T-helper 17 cell (primary cell): ENCODE measurements around the gene POLR1F. TPM values are rescaled to one million over a fixed set of nuclear protein-coding genes. Genes with fewer than 3 reads are reported as not detected.

Experiments
- ATAC-seq: fragments of 150-1000 bp; cut with Tn5 transposase; 2 replicates; pipeline ENCODE4 v1.10.0; 2021; ENCODE audit warnings: mild to moderate bottlenecking, moderate library complexity
- DNase-seq, 3 donors: peaks; one replicate each; pipeline versions ENCODE4 v3.0.0 to v3.0.0-alpha.2; 2020 to 2021
- H3K9me3 ChIP-seq: one replicate; pipeline ENCODE4 v1.7.0; 2013; ENCODE audit warnings: low read length, mild to moderate bottlenecking; ENCODE audit not compliant: control insufficient read depth, poor library complexity, severe bottlenecking
- H3K27ac Mint-ChIP-seq: one replicate; pipeline ENCODE4 v1.8.0; 2022; ENCODE audit warnings: mild to moderate bottlenecking, moderate library complexity, mixed read lengths
- H3K27me3 Mint-ChIP-seq: one replicate; pipeline ENCODE4 v1.8.0; 2022; ENCODE audit warnings: mixed read lengths
- H3K36me3 Mint-ChIP-seq: one replicate; pipeline ENCODE4 v1.8.0; 2022; ENCODE audit warnings: low read depth, mixed read lengths
- H3K4me1 Mint-ChIP-seq: one replicate; pipeline ENCODE4 v1.8.0; 2022; ENCODE audit warnings: mild to moderate bottlenecking, mixed read lengths
- H3K4me3 Mint-ChIP-seq: one replicate; pipeline ENCODE4 v1.8.0; 2022; ENCODE audit warnings: mild to moderate bottlenecking, moderate library complexity, mixed read lengths
- total RNA-seq, 4 donors: library from RNA in 2 of 4; stranded (reverse) in 2 of 4; gene quantifications; one replicate each; pipeline ENCODE4 v1.2.3 and lab custom pipeline; 2022 to 2026

Gene POLR1F
- total RNA-seq (10 to 100 TPM; 25.1 to 28.2 TPM), total RNA-seq (lab: John Stamatoyannopoulos, UW) (32.0 to 41.1 reads per million in 2 donors)

- Mint-ChIP-seq H3K27ac (peak within 1 kb of the TSS; percentile 98), H3K4me1 (peaks cover 32% of the 10 kb centered on the region)
Observed at GRCh38 chr7:19708397-19709248, at the start of gene POLR1F. Gene POLR1F, minus strand, starts transcription at chr7:19709037. Its CDS starts 21 bp downstream, at chr7:19709016.

GRCh38 chr7:19754521-19755116, 45.8 kb upstream of the POLR1F start:
- no peak overlapping the region for H3K4me3 Mint-ChIP-seq
- DNase-seq (no peak), ATAC-seq (no peak)
- peaks cover 23% of the 10 kb centered on the region for H3K27me3 Mint-ChIP-seq
- peaks cover 7% of the 10 kb centered on the region for H3K4me1 Mint-ChIP-seq
- H3K9me3 ChIP-seq = no peaks in the 10 kb centered on the region
- H3K36me3 Mint-ChIP-seq = no peaks in the 10 kb centered on the region
- H3K27ac Mint-ChIP-seq = no peak overlapping the region

More at GRCh38 chr7:19708397-19709248, at the start of gene POLR1F:
- Mint-ChIP-seq H3K27me3 (no peaks in the 10 kb centered on the region), H3K36me3 (no peaks in the 10 kb centered on the region), H3K4me3 (peak within 1 kb of the TSS; percentile 97)
- DNase-seq (peak; percentile 78 to 95 (median 87)), ATAC-seq (peak; percentile 96)
- no peaks in the 10 kb centered on the region for H3K9me3 ChIP-seq

- Mint-ChIP-seq H3K4me1 (peaks cover 8% of the 10 kb centered on the region), H3K27ac (no peak overlapping the region), H3K4me3 (no peak overlapping the region), H3K27me3 (peaks cover 24% of the 10 kb centered on the region), H3K36me3 (no peaks in the 10 kb centered on the region)
- no peak for DNase-seq
- no peak for ATAC-seq
- no peaks in the 10 kb centered on the region for H3K9me3 ChIP-seq
Observed at GRCh38 chr7:19752020-19752419, 43.2 kb upstream of the POLR1F start.

- H3K27ac Mint-ChIP-seq = no peak overlapping the region
- no peak overlapping the region for H3K4me3 Mint-ChIP-seq
- ATAC-seq (no peak), DNase-seq (no peak)
- no peaks in the 10 kb centered on the region for H3K9me3 ChIP-seq
- H3K4me1 Mint-ChIP-seq = peaks cover 8% of the 10 kb centered on the region
- peaks cover 25% of the 10 kb centered on the region for H3K27me3 Mint-ChIP-seq
- no peaks in the 10 kb centered on the region for H3K36me3 Mint-ChIP-seq
Observed at GRCh38 chr7:19749658-19750057, 40.8 kb upstream of the POLR1F start.

- no peaks in the 10 kb centered on the region for H3K36me3 Mint-ChIP-seq
- ATAC-seq = no peak
- H3K4me1 Mint-ChIP-seq = peaks cover 6% of the 10 kb centered on the region
- no peak overlapping the region for H3K27ac Mint-ChIP-seq
- peaks cover 16% of the 10 kb centered on the region for H3K27me3 Mint-ChIP-seq
- DNase-seq = no peak
- H3K9me3 ChIP-seq = no peaks in the 10 kb centered on the region
- H3K4me3 Mint-ChIP-seq = no peak overlapping the region
Observed at GRCh38 chr7:19747740-19748339, 39.0 kb upstream of the POLR1F start.

- H3K36me3 Mint-ChIP-seq = no peaks in the 10 kb centered on the region
- H3K4me3 Mint-ChIP-seq = no peak overlapping the region
- no peak for DNase-seq
- ATAC-seq = no peak
- H3K4me1 Mint-ChIP-seq = no peaks in the 10 kb centered on the region
- H3K9me3 ChIP-seq = no peaks in the 10 kb centered on the region
- no peak overlapping the region for H3K27ac Mint-ChIP-seq
- H3K27me3 Mint-ChIP-seq = peaks cover 14% of the 10 kb centered on the region
Observed at GRCh38 chr7:19744075-19744474, 35.2 kb upstream of the POLR1F start.

GRCh38 chr7:19728716-19729115, 19.9 kb upstream of the POLR1F start:
- no peaks in the 10 kb centered on the region for H3K9me3 ChIP-seq
- H3K4me3 Mint-ChIP-seq = no peak overlapping the region
- DNase-seq (no peak), ATAC-seq (no peak)
- no peaks in the 10 kb centered on the region for H3K4me1 Mint-ChIP-seq
- H3K36me3 Mint-ChIP-seq = no peaks in the 10 kb centered on the region
- H3K27ac Mint-ChIP-seq = no peak overlapping the region
- peaks cover 41% of the 10 kb centered on the region for H3K27me3 Mint-ChIP-seq

- H3K27ac Mint-ChIP-seq = no peak overlapping the region
- DNase-seq (no peak), ATAC-seq (no peak)
- H3K9me3 ChIP-seq = no peaks in the 10 kb centered on the region
- H3K36me3 Mint-ChIP-seq = no peaks in the 10 kb centered on the region
- no peak overlapping the region for H3K4me3 Mint-ChIP-seq
- no peaks in the 10 kb centered on the region for H3K4me1 Mint-ChIP-seq
- peaks cover 33% of the 10 kb centered on the region for H3K27me3 Mint-ChIP-seq
Observed at GRCh38 chr7:19725770-19726169, 16.9 kb upstream of the POLR1F start.

- H3K4me3 Mint-ChIP-seq = no peak overlapping the region
- H3K27ac Mint-ChIP-seq = no peak overlapping the region
- no peaks in the 10 kb centered on the region for H3K4me1 Mint-ChIP-seq
- DNase-seq = no peak
- no peaks in the 10 kb centered on the region for H3K36me3 Mint-ChIP-seq
- peaks cover 10% of the 10 kb centered on the region for H3K27me3 Mint-ChIP-seq
- no peak for ATAC-seq
- no peaks in the 10 kb centered on the region for H3K9me3 ChIP-seq
Observed at GRCh38 chr7:19715499-19715898, 6.7 kb upstream of the POLR1F start.

GRCh38 chr7:19713676-19714075, 4.8 kb upstream of the POLR1F start:
- Mint-ChIP-seq H3K4me1 (peaks cover 11% of the 10 kb centered on the region), H3K4me3 (no peak overlapping the region), H3K27ac (no peak overlapping the region), H3K36me3 (no peaks in the 10 kb centered on the region), H3K27me3 (peaks cover 5% of the 10 kb centered on the region)
- DNase-seq (peak in 1 of 3 donors; percentile 26), ATAC-seq (no peak)
- no peaks in the 10 kb centered on the region for H3K9me3 ChIP-seq

- no peak for ATAC-seq
- peak overlapping the region; percentile 97 for H3K4me3 Mint-ChIP-seq
- peak overlapping the region; percentile 98 for H3K27ac Mint-ChIP-seq
- no peaks in the 10 kb centered on the region for H3K9me3 ChIP-seq
- no peaks in the 10 kb centered on the region for H3K27me3 Mint-ChIP-seq
- no peaks in the 10 kb centered on the region for H3K36me3 Mint-ChIP-seq
- no peak for DNase-seq
- peaks cover 30% of the 10 kb centered on the region for H3K4me1 Mint-ChIP-seq
Observed at GRCh38 chr7:19709249-19709578, 377 bp upstream of the POLR1F start.

GRCh38 chr7:19707240-19707639, 1.6 kb downstream of the POLR1F start:
- Mint-ChIP-seq H3K4me1 (peaks cover 32% of the 10 kb centered on the region), H3K36me3 (peaks cover 2% of the 10 kb centered on the region), H3K27ac (peak overlapping the region; percentile 98), H3K4me3 (peak overlapping the region; percentile 97), H3K27me3 (no peaks in the 10 kb centered on the region)
- no peaks in the 10 kb centered on the region for H3K9me3 ChIP-seq
- DNase-seq (no peak), ATAC-seq (no peak)

GRCh38 chr7:19705663-19706062, 3.2 kb downstream of the POLR1F start:
- ATAC-seq = no peak
- Mint-ChIP-seq H3K4me1 (peaks cover 35% of the 10 kb centered on the region), H3K27ac (peak overlapping the region; percentile 65), H3K36me3 (peaks cover 2% of the 10 kb centered on the region), H3K4me3 (no peak overlapping the region), H3K27me3 (no peaks in the 10 kb centered on the region)
- DNase-seq = no peak
- H3K9me3 ChIP-seq = no peaks in the 10 kb centered on the region
